CD4-positive, alpha-beta T cell treated with Interferon gamma for 1 hour (primary cell): ENCODE measurements around the gene ATG5.

Experiments
- DNase-seq: peaks from one replicate; pipeline ENCODE4 v3.0.0-alpha.2; 2020

Gene ATG5

GRCh38 chr6:106149472-106150069 lies 176.0 kb downstream of the ATG5 start:
- DNase-seq, result no peak

GRCh38 chr6:106147476-106147875 lies 178.1 kb downstream of the ATG5 start:
- DNase-seq, result no peak

- DNase-seq, result no peak
Measured at GRCh38 chr6:106146852-106147351, 178.7 kb downstream of the ATG5 start.

GRCh38 chr6:106145741-106146227 lies 179.8 kb downstream of the ATG5 start:
- no peak for DNase-seq

GRCh38 chr6:106145144-106145543 lies 180.4 kb downstream of the ATG5 start:
- DNase-seq, result no peak

- DNase-seq, result no peak
Measured at GRCh38 chr6:106143665-106144064, 181.9 kb downstream of the ATG5 start.

GRCh38 chr6:106142876-106143431 lies 182.6 kb downstream of the ATG5 start:
- DNase-seq, result no peak

GRCh38 chr6:106141441-106142237 lies 183.9 kb downstream of the ATG5 start:
- peak; percentile 16 for DNase-seq

GRCh38 chr6:106138151-106138550 lies 187.4 kb downstream of the ATG5 start:
- no peak for DNase-seq

- DNase-seq, result no peak
Measured at GRCh38 chr6:106136845-106137244, 188.7 kb downstream of the ATG5 start.

GRCh38 chr6:106135911-106136571 lies 189.5 kb downstream of the ATG5 start:
- no peak for DNase-seq

GRCh38 chr6:106134906-106135634 lies 190.5 kb downstream of the ATG5 start:
- no peak for DNase-seq
